Activated T-cell treated with anti-CD3 and anti-CD28 coated beads for 1 hour (primary cell): Measurements from ENCODE around the gene ACP2.

Experiments
- DNase-seq: peaks from one replicate; pipeline ENCODE4 v3.0.0-alpha.2; 2020; ENCODE audit warnings: low read depth

ACP2 gene

GRCh38 chr11:47269002-47269828 lies 20.6 kb upstream of the ACP2 start:
- peak; percentile 78 for DNase-seq

GRCh38 chr11:47268448-47269001 lies 19.9 kb upstream of the ACP2 start:
- no peak for DNase-seq

GRCh38 chr11:47267876-47268275 lies 19.3 kb upstream of the ACP2 start:
- no peak for DNase-seq

GRCh38 chr11:47264521-47264920 lies 15.9 kb upstream of the ACP2 start:
- no peak for DNase-seq

GRCh38 chr11:47264119-47264518 lies 15.5 kb upstream of the ACP2 start:
- no peak for DNase-seq

- no peak for DNase-seq
These were observed 12.7 kb upstream of the ACP2 start for GRCh38 chr11:47261291-47261800.

- no peak for DNase-seq
These were observed 11.8 kb upstream of the ACP2 start for GRCh38 chr11:47260366-47260765.

- DNase-seq, result peak; percentile 18
These were observed 10.8 kb upstream of the ACP2 start for GRCh38 chr11:47259232-47259977.

- DNase-seq, result no peak
These were observed 9.8 kb upstream of the ACP2 start for GRCh38 chr11:47258317-47258902.

GRCh38 chr11:47257517-47258316 lies 9.1 kb upstream of the ACP2 start, which contains the start of gene NR1H3:
Gene NR1H3, plus strand, starts transcription at chr11:47257996. Its CDS starts 1,221 bp downstream, at chr11:47259217.
- no peak for DNase-seq

- no peak for DNase-seq
These were observed 8.5 kb upstream of the ACP2 start for GRCh38 chr11:47257177-47257516.

GRCh38 chr11:47256374-47256773 lies 7.8 kb upstream of the ACP2 start:
- no peak for DNase-seq

GRCh38 chr11:47254386-47254785 lies 5.8 kb upstream of the ACP2 start:
- no peak for DNase-seq

- no peak for DNase-seq
These were observed 5.0 kb upstream of the ACP2 start for GRCh38 chr11:47253660-47254059.

- no peak for DNase-seq
These were observed 3.1 kb upstream of the ACP2 start for GRCh38 chr11:47251751-47252150.

GRCh38 chr11:47249378-47249715 lies 733 bp upstream of the ACP2 start:
- DNase-seq, result no peak

- DNase-seq, result no peak
These were observed 330 bp downstream of the ACP2 start for GRCh38 chr11:47248304-47248663.

GRCh38 chr11:47247502-47247901 lies 1.1 kb downstream of the ACP2 start:
- DNase-seq, result no peak

- no peak for DNase-seq
These were observed 2.8 kb downstream of the ACP2 start for GRCh38 chr11:47245611-47246357.

- DNase-seq, result no peak
These were observed 3.9 kb downstream of the ACP2 start for GRCh38 chr11:47244448-47245350.
